Transverse colon (tissue), 4 donors: Measurements from ENCODE around the gene GNG13. TPM values are rescaled to one million over a fixed set of nuclear protein-coding genes. Genes with fewer than 3 reads are reported as not detected.

Experiments used
- DNase-seq: peaks from one replicate; pipeline ENCODE4 v3.0.0-alpha.2; 2019
- H3K27ac ChIP-seq, 4 donors: fragments of 200-600 bp; sonication (generic); 2 replicates each; pipeline ENCODE4 v1.5.1; 2016 to 2018; ENCODE audit warnings: inconsistent platforms in 4 of 4
- H3K27me3 ChIP-seq: fragments of 200-600 bp; sonication (generic); 2 replicates; pipeline ENCODE4 v1.5.1; 2017; ENCODE audit warnings: inconsistent platforms
- H3K36me3 ChIP-seq, 4 donors: fragments of 200-600 bp; sonication (generic); 2 replicates each; pipeline ENCODE4 v1.5.1; 2017 to 2019; ENCODE audit warnings: inconsistent platforms in 4 of 4
- H3K4me1 ChIP-seq, 4 donors: fragments of 200-600 bp; sonication (generic); 2 replicates each; pipeline ENCODE4 v1.5.1; 2017 to 2020; ENCODE audit warnings: inconsistent platforms in 4 of 4
- H3K4me3 ChIP-seq, 4 donors: fragments of 200-600 bp; sonication (generic); 1 replicate in 1 of 4; 2 replicates in 3 of 4; pipeline versions ENCODE4 v1.5.1 to v1.6.1; 2017 to 2019; ENCODE audit warnings: inconsistent platforms in 4 of 4
- H3K9me3 ChIP-seq, 2 donors: fragments of 200-600 bp; sonication (generic); 2 replicates each; pipeline ENCODE4 v1.5.1; 2017 to 2019; ENCODE audit warnings: inconsistent platforms in 2 of 2
- CTCF ChIP-seq, 5 experiments: fragments of 200-600 bp in 3 of 5; fragments of 450-650 bp in 2 of 5; sonication (generic) in 3 of 5; IDR thresholded peaks; 1 replicate in 2 of 5; 2 replicates in 3 of 5; pipeline ENCODE4 v1.5.1; 2016 to 2017; ENCODE audit warnings: antibody characterized with exemption in 5 of 5, inconsistent platforms in 3 of 5, mild to moderate bottlenecking in 2 of 5, moderate library complexity in 1 of 5
- EP300 ChIP-seq: sonication (generic); formaldehyde crosslinking; IDR thresholded peaks from one replicate; pipeline ENCODE4 v1.6.1; 2017; ENCODE audit warnings: antibody characterized with exemption, low read depth
- POLR2A ChIP-seq: fragments of 450-650 bp; IDR thresholded peaks from one replicate; pipeline ENCODE4 v1.6.1; 2016; ENCODE audit warnings: antibody characterized with exemption, mild to moderate bottlenecking, moderate library complexity
- POLR2AphosphoS5 ChIP-seq, 3 donors: sonication (generic); formaldehyde crosslinking; IDR thresholded peaks; one replicate each; pipeline ENCODE4 v1.6.1; 2016; ENCODE audit warnings: antibody characterized with exemption in 3 of 3
- WGBS, 2 donors: methylation state at CpG; one replicate each; pipeline ENCODE4 v1.1.5; 2018; ENCODE audit warnings: low coverage in 1 of 2; 5-methylcytosine and 5-hydroxymethylcytosine counted together
- in situ Hi-C, 4 donors: fragments of 200-750 bp; cut with MboI; loops; one replicate each; pipeline versions ENCODE4 v1.15.0 to v1.15.1; 2017; ENCODE audit warnings: low sequenced_read_pairs in 3 of 4, low pct_ligation_motif_present in 1 of 4, low pct_unique_long_range_greater_than_20kb in 1 of 4
- intact Hi-C: fragments of 100-400 bp; cut with DNase I; formaldehyde crosslinking; loops from one replicate; pipeline ENCODE4 v1.15.1; 2023; ENCODE audit warnings: low total_unique reads
- total RNA-seq, 4 donors: library from RNA; depleted of rRNA; stranded (reverse); fragments of >200 nt; gene quantifications; one replicate each; pipeline ENCODE4 v1.1.0, GENCODE V29; 2016

Gene GNG13
- total RNA-seq, 4 donors from 2014 or later, result 0.48 TPM; not detected in 3

DNA sequence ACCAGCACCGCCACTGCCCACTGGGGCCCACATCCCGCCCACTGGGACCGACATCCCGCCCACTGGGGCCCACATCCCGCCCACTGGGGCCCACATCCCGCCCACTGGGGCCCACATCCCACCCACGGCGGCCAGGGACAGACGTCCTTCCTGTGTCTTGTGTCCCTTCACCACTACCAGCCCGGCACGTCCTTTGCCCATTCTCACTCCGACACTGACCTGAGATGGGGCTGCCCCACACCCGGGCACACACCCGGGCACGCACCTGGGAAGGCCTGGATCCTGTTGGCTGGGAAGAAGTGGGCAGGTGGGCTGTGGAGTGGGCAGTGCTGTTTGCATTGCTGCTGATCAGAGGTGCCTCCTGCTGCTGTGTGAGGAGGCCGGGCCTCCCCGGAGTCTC is 28.4 kb upstream of the GNG13 start:
- H3K27me3 ChIP-seq, result peaks cover 34% of the 10 kb centered on the region
- no peak for DNase-seq
- in situ Hi-C loops (no loop called here), intact Hi-C loops (no loop called here)
- no peaks in the 10 kb centered on the region for H3K36me3 ChIP-seq
- H3K4me1 ChIP-seq, result peaks cover 0 to 12% (median 9%) of the 10 kb centered on the region in 4 donors
- no peak overlapping the region for H3K27ac ChIP-seq
- H3K4me3 ChIP-seq, result no peak overlapping the region
- no peak for TF ChIP-seq EP300
- TF ChIP-seq CTCF (IDR thresholded peaks at IDR 0.05), result no peak
- TF ChIP-seq POLR2A, result no peak
- TF ChIP-seq POLR2AphosphoS5 (IDR thresholded peaks at IDR 0.05), result no peak
- 82% methylated on average over 17 of the region's 17 CpGs; no CpG with 5 or more reads in 1 of the 2 donors for WGBS, 2 donors
- no peaks in the 10 kb centered on the region for H3K9me3 ChIP-seq

DNA sequence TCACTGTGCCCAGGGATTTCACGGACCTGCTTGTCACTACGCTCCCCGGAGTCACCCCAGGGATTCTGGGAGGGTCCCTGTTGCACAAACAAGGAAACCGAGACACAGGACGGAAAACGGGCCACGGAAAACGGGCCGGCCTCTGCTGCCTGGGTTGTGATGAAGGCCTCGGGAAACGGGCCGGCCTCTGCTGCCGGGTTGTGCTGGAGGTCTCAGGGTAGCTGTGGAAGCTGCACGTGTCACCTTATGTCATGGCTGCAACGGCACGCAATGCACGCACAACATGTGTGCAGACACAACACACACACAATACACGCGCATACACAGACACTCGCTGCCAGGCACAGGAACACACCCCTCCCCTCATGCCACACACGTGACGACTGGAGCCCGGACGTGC is 27.0 kb upstream of the GNG13 start:
- no peak for DNase-seq
- peaks cover 0 to 9% (median 6%) of the 10 kb centered on the region in 4 donors for H3K4me1 ChIP-seq
- WGBS, 2 donors, result 87% methylated on average over 24 of the region's 24 CpGs; no CpG with 5 or more reads in 1 of the 2 donors
- in situ Hi-C loops, result no loop called here
- H3K4me3 ChIP-seq, result no peak overlapping the region
- H3K9me3 ChIP-seq, result no peaks in the 10 kb centered on the region
- H3K36me3 ChIP-seq, result no peaks in the 10 kb centered on the region
- intact Hi-C loops, result no loop called here
- H3K27me3 ChIP-seq, result peaks cover 36% of the 10 kb centered on the region
- no peak overlapping the region for H3K27ac ChIP-seq
- TF ChIP-seq POLR2A, result no peak
- no peak for TF ChIP-seq POLR2AphosphoS5 (IDR thresholded peaks at IDR 0.05)
- no peak for TF ChIP-seq CTCF (IDR thresholded peaks at IDR 0.05)
- no peak for TF ChIP-seq EP300

DNA sequence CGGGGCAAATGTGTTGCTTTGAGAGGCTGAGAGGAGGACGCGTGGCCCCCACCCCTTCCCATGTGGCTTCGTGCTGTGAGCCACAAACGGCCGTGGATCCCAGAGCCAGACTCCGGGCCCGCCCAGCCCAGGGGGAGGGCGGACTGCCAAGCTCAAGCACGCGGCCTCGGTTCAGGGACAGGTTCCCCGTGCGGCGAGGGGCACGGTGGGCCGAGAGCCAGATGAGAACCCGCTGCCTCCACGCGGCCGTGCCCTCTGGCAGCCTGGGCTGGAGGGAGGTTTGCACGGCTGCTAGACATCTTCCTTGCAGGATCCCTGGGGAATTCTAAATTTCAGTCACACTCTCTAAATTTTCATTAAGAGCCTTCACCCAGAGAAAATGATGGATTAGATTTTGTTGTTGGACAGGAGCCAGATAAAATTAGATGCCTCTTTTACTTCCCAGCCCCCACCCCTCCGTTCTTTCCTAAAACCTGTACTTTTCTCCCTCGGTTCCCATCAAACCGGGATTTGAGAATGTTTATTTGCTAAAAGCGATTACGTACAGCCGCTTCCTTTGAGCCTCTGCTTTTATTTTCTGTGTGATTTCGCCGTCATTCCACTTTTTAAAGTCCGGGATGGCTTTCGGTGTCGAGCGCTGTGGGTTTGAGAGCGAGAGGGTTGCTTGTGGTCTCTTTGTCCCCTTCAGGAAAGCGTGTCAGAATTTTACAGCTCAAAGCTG is 25.0 kb upstream of the GNG13 start:
- intact Hi-C loops, result no loop called here
- no peak for DNase-seq
- Histone ChIP-seq H3K36me3 (no peaks in the 10 kb centered on the region), H3K4me3 (no peak overlapping the region), H3K27ac (no peak overlapping the region), H3K9me3 (no peaks in the 10 kb centered on the region), H3K27me3 (peaks cover 24% of the 10 kb centered on the region), H3K4me1 (no peaks in the 10 kb centered on the region)
- WGBS, 2 donors, result 58 to 68% methylated on average over 17 to 21 of the region's 36 CpGs
- in situ Hi-C loops, result no loop called here
- TF ChIP-seq EP300 (no peak), POLR2A (no peak), POLR2AphosphoS5 (IDR thresholded peaks at IDR 0.05) (no peak), CTCF (IDR thresholded peaks at IDR 0.05) (no peak)

GRCh38 chr16:824601-825000 is 24.1 kb upstream of the GNG13 start:
- no peak for DNase-seq
- H3K9me3 ChIP-seq, result no peaks in the 10 kb centered on the region
- TF ChIP-seq EP300 (no peak), POLR2AphosphoS5 (IDR thresholded peaks at IDR 0.05) (no peak), CTCF (IDR thresholded peaks at IDR 0.05) (no peak), POLR2A (no peak)
- H3K36me3 ChIP-seq, result no peaks in the 10 kb centered on the region
- H3K4me3 ChIP-seq, result no peak overlapping the region
- intact Hi-C loops, result no loop called here
- in situ Hi-C loops, result loop anchor here in 2 of 4 donors (25.0 kb wide), 1 partner anchor 238 kb away; the partner anchor contains the start of gene SSTR5 (in 2 of the 2)
- no peak overlapping the region for H3K27ac ChIP-seq
- peaks cover 32% of the 10 kb centered on the region for H3K27me3 ChIP-seq
- H3K4me1 ChIP-seq, result no peaks in the 10 kb centered on the region
- WGBS, 2 donors, result 85% methylated on average over 25 of the region's 25 CpGs; no CpG with 5 or more reads in 1 of the 2 donors
